Activated B cell treated with CpG ODN at 0.5 μM for 24 hours (primary cell): ENCODE measurements around the gene KIAA0232. TPM values are rescaled to one million over a fixed set of nuclear protein-coding genes. Genes with fewer than 3 reads are reported as not detected.

Source experiments
- ATAC-seq: fragments of 200-7000 bp; cut with Tn5 transposase; one replicate; pipeline ENCODE4 v1.10.0; 2021; ENCODE audit warnings: low read depth, mild to moderate bottlenecking, moderate library complexity
- CTCF ChIA-PET: fragments of 350-600 bp; sonication (Branson Sonifier 250); formaldehyde crosslinking; loops from one replicate; lab custom pipeline; 2021; ENCODE audit warnings: antibody characterized with exemption; lab: Charles Lee
- POLR2A ChIA-PET: fragments of 350-600 bp; sonication (Branson Sonifier 250); formaldehyde crosslinking; loops from one replicate; lab custom pipeline; 2021; ENCODE audit warnings: antibody characterized with exemption; lab: Charles Lee
- DNase-seq: peaks from one replicate; pipeline ENCODE4 v3.0.0; 2022
- H3K27ac Mint-ChIP-seq: one replicate; pipeline ENCODE4 v1.8.0; 2020; ENCODE audit warnings: mixed read lengths
- H3K27me3 Mint-ChIP-seq: one replicate; pipeline ENCODE4 v1.8.0; 2021; ENCODE audit warnings: mixed read lengths
- H3K36me3 Mint-ChIP-seq: one replicate; pipeline ENCODE4 v1.8.0; 2021; ENCODE audit warnings: low read depth, mixed read lengths
- H3K4me1 Mint-ChIP-seq: one replicate; pipeline ENCODE4 v1.8.0; 2021; ENCODE audit warnings: mixed read lengths
- H3K4me3 Mint-ChIP-seq: one replicate; pipeline ENCODE4 v1.8.0; 2020; ENCODE audit warnings: mild to moderate bottlenecking, mixed read lengths
- H3K9me3 Mint-ChIP-seq: one replicate; pipeline ENCODE4 v1.8.0; 2020; ENCODE audit warnings: mixed read lengths
- CTCF ChIP-seq: fragments of 200-600 bp; IDR thresholded peaks from one replicate; pipeline ENCODE4 v1.8.0; 2022; ENCODE audit warnings: antibody characterized with exemption, mild to moderate bottlenecking
- intact Hi-C: fragments of 100-400 bp; cut with micrococcal nuclease; formaldehyde crosslinking; loops from one replicate; pipeline ENCODE4 v1.15.1; 2024
- total RNA-seq: library from RNA; stranded (reverse); gene quantifications from 2 replicates; pipeline ENCODE4 v1.2.3, GENCODE V29; 2022

KIAA0232 gene
- total RNA-seq, 1 donor from 2014 or later = 15.5 TPM

- Mint-ChIP-seq H3K27me3 (peaks cover 6% of the 10 kb centered on the region), H3K27ac (no peak overlapping the region), H3K4me3 (no peak overlapping the region), H3K36me3 (no peaks in the 10 kb centered on the region), H3K4me1 (no peaks in the 10 kb centered on the region), H3K9me3 (no peaks in the 10 kb centered on the region)
- intact Hi-C loops = no loop called here
- DNase-seq = no peak
- POLR2A ChIA-PET = no interaction called here
- no peak for TF ChIP-seq CTCF
- CTCF ChIA-PET = no interaction called here
- no peak for ATAC-seq
These were observed 13.1 kb upstream of the KIAA0232 start for GRCh38 chr4:6769233-6769988.

GRCh38 chr4:6769989-6770420, 12.5 kb upstream of the KIAA0232 start:
- no peak overlapping the region for H3K27ac Mint-ChIP-seq
- ChIA-PET POLR2A (no interaction called here), CTCF (no interaction called here)
- DNase-seq (no peak), ATAC-seq (no peak)
- no peak for TF ChIP-seq CTCF
- intact Hi-C loops = no loop called here
- H3K9me3 Mint-ChIP-seq = no peaks in the 10 kb centered on the region
- H3K4me3 Mint-ChIP-seq = no peak overlapping the region
- H3K27me3 Mint-ChIP-seq = peaks cover 6% of the 10 kb centered on the region
- no peaks in the 10 kb centered on the region for H3K36me3 Mint-ChIP-seq
- no peaks in the 10 kb centered on the region for H3K4me1 Mint-ChIP-seq

GRCh38 chr4:6770581-6771228, 11.8 kb upstream of the KIAA0232 start:
- H3K9me3 Mint-ChIP-seq = no peaks in the 10 kb centered on the region
- TF ChIP-seq CTCF = no peak
- ATAC-seq (no peak), DNase-seq (no peak)
- no peaks in the 10 kb centered on the region for H3K36me3 Mint-ChIP-seq
- H3K27me3 Mint-ChIP-seq = peaks cover 2% of the 10 kb centered on the region
- ChIA-PET CTCF (no interaction called here), POLR2A (no interaction called here)
- H3K4me1 Mint-ChIP-seq = no peaks in the 10 kb centered on the region
- no peak overlapping the region for H3K27ac Mint-ChIP-seq
- no peak overlapping the region for H3K4me3 Mint-ChIP-seq
- intact Hi-C loops = no loop called here

- intact Hi-C loops = no loop called here
- ChIA-PET CTCF (no interaction called here), POLR2A (no interaction called here)
- no peak overlapping the region for H3K27ac Mint-ChIP-seq
- no peaks in the 10 kb centered on the region for H3K9me3 Mint-ChIP-seq
- H3K27me3 Mint-ChIP-seq = peaks cover 7% of the 10 kb centered on the region
- no peaks in the 10 kb centered on the region for H3K36me3 Mint-ChIP-seq
- H3K4me1 Mint-ChIP-seq = no peaks in the 10 kb centered on the region
- no peak for TF ChIP-seq CTCF
- DNase-seq = no peak
- ATAC-seq = no peak
- H3K4me3 Mint-ChIP-seq = no peak overlapping the region
These were observed 11.3 kb upstream of the KIAA0232 start for GRCh38 chr4:6771229-6771671.

GRCh38 chr4:6772223-6772928, 10.2 kb upstream of the KIAA0232 start:
- intact Hi-C loops = no loop called here
- H3K9me3 Mint-ChIP-seq = no peaks in the 10 kb centered on the region
- POLR2A ChIA-PET = no interaction called here

More at GRCh38 chr4:6772223-6772928, 10.2 kb upstream of the KIAA0232 start:
- H3K27ac Mint-ChIP-seq = no peak overlapping the region
- no peak for ATAC-seq
- no peaks in the 10 kb centered on the region for H3K36me3 Mint-ChIP-seq
- no peak for DNase-seq
- H3K27me3 Mint-ChIP-seq = peaks cover 7% of the 10 kb centered on the region
- no peaks in the 10 kb centered on the region for H3K4me1 Mint-ChIP-seq
- H3K4me3 Mint-ChIP-seq = no peak overlapping the region
- TF ChIP-seq CTCF = no peak
- CTCF ChIA-PET = no interaction called here
